ENCODE data around the gene CLIC4. TPM values are rescaled to one million over a fixed set of nuclear protein-coding genes. Genes with fewer than 3 reads are reported as not detected.
A peak's percentile ranks its signal among the peaks of the same experiment; 100 is the strongest.
"Not testable (repeated sequence)": the region's sequence is repeated elsewhere in the genome, so short reads cannot be mapped to it uniquely, and the experiment has no call there.

Gene CLIC4
- total and polyA plus RNA-seq, 8 donors = 53.5 to 372 (median 110) TPM

DNA sequence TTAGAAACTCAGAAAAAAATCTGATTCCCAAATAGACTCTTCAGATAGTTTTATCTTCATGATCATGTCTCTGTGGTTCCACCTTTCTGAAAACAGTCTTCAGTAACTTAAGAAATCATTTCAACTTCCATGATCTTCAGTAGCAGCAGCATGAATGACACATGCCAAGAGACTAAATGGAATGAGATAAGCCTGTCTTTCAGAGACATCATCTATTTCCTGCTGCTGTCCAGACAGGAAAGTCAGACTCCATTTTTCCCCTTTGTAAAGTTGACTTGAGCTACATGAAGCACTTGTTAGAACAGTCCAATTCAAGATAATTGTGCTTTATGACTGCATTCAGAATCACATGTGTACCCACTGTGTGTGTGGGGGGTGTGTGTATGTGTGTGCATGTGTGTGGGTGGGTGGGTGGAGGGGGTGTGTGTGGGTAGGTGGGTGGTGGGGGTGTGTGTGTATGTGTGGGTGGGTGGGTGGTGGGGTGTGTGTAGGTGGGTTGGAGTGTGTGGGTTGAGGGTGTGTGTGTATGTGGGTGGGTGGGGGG, 58.8 kb downstream of the CLIC4 start:
- H3K27ac ChIP-seq = no peak overlapping the region
- no peaks in the 10 kb centered on the region for H3K9me3 ChIP-seq
- peaks cover 0 to 4% (median 2%) of the 10 kb centered on the region in 4 donors for H3K36me3 ChIP-seq
- H3K4me1 ChIP-seq = peaks cover 8 to 75% (median 35%) of the 10 kb centered on the region in 4 donors
- H3K4me3 ChIP-seq = no peak overlapping the region
- no peak for DNase-seq
- no peaks in the 10 kb centered on the region for H3K27me3 ChIP-seq
- intact Hi-C loops (cut with DNase I; ENCODE audit: low total_unique reads) = no loop called here
- TF ChIP-seq POLR2AphosphoS5 (IDR thresholded peaks at IDR 0.05) (no peak), POLR2A (IDR thresholded peaks at IDR 0.05) (no peak), EP300 (IDR thresholded peaks at IDR 0.05) (no peak), CTCF (IDR thresholded peaks at IDR 0.05) (no peak)

DNA sequence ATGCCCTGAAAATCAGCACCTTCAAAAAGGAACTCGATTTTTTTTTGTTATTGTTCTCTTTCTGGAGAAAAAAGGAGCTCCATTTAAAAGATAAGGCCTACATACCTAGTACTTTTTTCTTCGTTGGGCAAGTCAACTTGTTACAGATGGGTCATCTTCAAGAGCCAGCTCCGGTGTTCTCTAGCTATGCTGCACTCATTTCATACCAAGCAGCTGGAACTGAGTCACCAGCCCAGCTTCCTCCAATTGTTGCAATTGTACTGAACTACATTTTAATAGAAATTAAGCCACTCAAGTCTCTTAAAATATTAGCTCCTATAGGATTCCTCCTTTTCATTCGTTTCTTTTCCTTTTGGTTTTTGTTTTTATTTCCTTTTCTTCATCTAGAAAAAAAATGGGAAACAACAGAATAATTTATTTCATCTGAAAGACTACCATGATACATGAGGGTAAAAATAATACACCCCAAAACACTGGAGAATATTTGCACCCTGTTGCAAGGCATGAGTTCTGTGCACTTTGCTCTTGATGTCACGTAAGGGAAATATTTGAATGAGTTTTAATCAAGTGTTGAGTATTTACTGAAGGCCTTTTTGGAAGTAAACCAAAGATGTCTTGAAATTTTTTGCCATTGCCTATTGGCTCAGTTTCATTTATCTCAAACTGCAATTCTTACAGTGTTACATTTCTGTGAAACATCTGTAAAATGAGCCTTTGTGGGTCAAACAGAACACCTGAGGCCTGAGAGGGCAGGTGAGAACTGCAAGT, 60.5 kb downstream of the CLIC4 start:
- DNase-seq = no peak
- no peaks in the 10 kb centered on the region for H3K9me3 ChIP-seq
- H3K27me3 ChIP-seq = no peaks in the 10 kb centered on the region
- peaks cover 8 to 79% (median 35%) of the 10 kb centered on the region in 4 donors for H3K4me1 ChIP-seq
- intact Hi-C loops (cut with DNase I; ENCODE audit: low total_unique reads) = no loop called here
- no peak overlapping the region for H3K4me3 ChIP-seq
- H3K27ac ChIP-seq = peak overlapping the region in 3 of 5 donors; percentile 6 to 51 (median 17)
- WGBS, 5 donors = 49 to 67% (median 58%) methylated on average over 5 of the region's 5 CpGs
- H3K36me3 ChIP-seq = no peaks in the 10 kb centered on the region
- TF ChIP-seq CTCF (IDR thresholded peaks at IDR 0.05) (no peak), POLR2AphosphoS5 (IDR thresholded peaks at IDR 0.05) (no peak), EP300 (IDR thresholded peaks at IDR 0.05) (no peak), POLR2A (IDR thresholded peaks at IDR 0.05) (no peak)

- H3K9me3 ChIP-seq = no peaks in the 10 kb centered on the region
- H3K27ac ChIP-seq = peak overlapping the region in 3 of 5 donors; percentile 6 to 51 (median 17)
- H3K4me3 ChIP-seq = no peak overlapping the region
- WGBS, 5 donors = 50 to 58% (median 52%) methylated on average over 2 of the region's 2 CpGs
- intact Hi-C loops (cut with DNase I; ENCODE audit: low total_unique reads) = no loop called here
- no peaks in the 10 kb centered on the region for H3K36me3 ChIP-seq
- TF ChIP-seq CTCF (IDR thresholded peaks at IDR 0.05) (no peak), POLR2A (IDR thresholded peaks at IDR 0.05) (no peak), POLR2AphosphoS5 (IDR thresholded peaks at IDR 0.05) (no peak), EP300 (IDR thresholded peaks at IDR 0.05) (no peak)
- no peaks in the 10 kb centered on the region for H3K27me3 ChIP-seq
- DNase-seq = no peak
- H3K4me1 ChIP-seq = peaks cover 4 to 72% (median 31%) of the 10 kb centered on the region in 4 donors
These were observed 61.3 kb downstream of the CLIC4 start for GRCh38 chr1:24806588-24806987.

GRCh38 chr1:24811494-24811893, 66.2 kb downstream of the CLIC4 start:
- H3K27me3 ChIP-seq; H3K27ac ChIP-seq; DNase-seq; intact Hi-C loops (cut with DNase I; ENCODE audit: low total_unique reads); H3K9me3 ChIP-seq; H3K4me3 ChIP-seq: not testable (repeated sequence)
- H3K36me3 ChIP-seq = peaks cover 0 to 25% (median 17%) of the 10 kb centered on the region in 4 donors
- 92 to 98% (median 96%) methylated on average over 3 of the region's 3 CpGs for WGBS, 5 donors
- H3K4me1 ChIP-seq = peaks cover 0 to 27% (median 10%) of the 10 kb centered on the region in 4 donors

DNA sequence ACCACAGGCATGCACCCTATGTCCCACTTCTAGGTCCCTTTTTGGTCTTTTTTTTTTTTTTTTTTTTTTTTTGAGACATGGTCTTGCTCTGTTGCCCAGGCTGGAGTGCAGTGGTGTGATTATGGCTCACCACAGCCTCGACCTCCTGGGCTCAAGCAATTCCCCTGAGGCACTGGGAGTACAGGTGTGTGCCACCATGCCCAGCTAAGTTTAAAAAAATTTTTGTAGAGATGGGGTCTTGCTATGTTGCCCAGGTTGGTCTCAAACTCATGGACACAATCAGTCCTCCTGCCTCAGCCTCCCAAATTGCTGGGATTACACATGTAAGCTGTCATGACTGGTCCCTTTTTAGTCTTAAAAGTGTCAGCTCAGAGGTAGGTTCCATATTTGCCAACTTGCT, 75.0 kb downstream of the CLIC4 start:
- H3K27ac ChIP-seq, H3K4me3 ChIP-seq, H3K9me3 ChIP-seq, DNase-seq, H3K27me3 ChIP-seq: not testable (repeated sequence)
- Histone ChIP-seq H3K36me3 (peaks cover 0 to 28% (median 16%) of the 10 kb centered on the region in 4 donors), H3K4me1 (peaks cover 0 to 28% (median 12%) of the 10 kb centered on the region in 4 donors)
- 73 to 100% (median 88%) methylated on average over 1 of the region's 1 CpG for WGBS, 5 donors
- intact Hi-C loops (cut with DNase I; ENCODE audit: low total_unique reads) = loop anchor here (10.0 kb wide), 1 partner anchor 65 kb away; no protein-coding TSS in a partner anchor
